ENCODE data around the gene KCNE1.
A peak's percentile ranks its signal among the peaks of the same experiment; 100 is the strongest.

KCNE1 gene

DNA sequence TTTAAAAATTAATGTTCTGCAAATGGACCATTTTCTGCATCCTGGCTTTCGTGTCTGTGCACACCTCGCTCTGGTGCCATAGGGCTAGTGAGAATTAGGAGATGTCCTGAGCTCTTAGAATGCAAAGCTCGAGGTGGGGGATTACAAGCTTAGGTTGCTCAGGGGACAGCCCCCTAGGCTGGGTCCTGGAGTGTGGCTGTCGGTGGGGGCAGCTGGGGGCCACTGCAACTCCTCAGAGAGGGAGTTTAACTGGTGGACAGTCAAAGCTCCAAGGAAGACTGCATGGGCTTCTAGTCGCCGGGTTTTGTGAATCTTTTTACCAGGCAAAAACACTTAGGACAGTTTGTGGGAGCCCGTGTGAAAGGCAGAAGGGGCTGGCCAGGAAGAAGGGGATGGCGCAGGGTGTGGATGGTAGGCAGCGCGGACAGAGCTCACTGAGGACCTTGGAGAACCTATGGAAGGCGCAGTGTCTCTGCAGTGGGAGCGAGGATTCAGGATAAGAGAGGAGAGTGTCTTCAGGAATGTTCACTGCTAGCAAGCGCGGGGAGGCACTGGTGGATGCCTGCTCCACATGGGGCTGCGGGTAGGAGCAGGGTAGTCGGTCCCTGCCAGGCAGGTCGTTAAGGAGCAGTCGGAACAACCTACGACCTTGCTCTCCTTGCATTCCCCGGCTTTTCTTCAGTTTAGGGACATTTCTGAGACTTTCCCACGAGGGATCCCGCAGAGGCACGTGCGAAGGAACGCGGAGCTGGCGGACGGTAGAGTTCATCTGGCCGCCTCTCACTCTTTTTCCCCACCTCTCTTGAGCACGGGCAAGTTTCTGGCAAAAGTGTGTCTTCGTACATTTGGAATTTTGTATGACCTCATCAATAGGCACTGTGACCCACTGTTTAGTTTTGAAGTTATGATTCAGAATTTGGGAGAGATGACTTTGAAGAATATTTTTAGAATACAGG, 12.9 kb upstream of the KCNE1 start:
- no peak for DNase-seq
- H3K27me3 ChIP-seq (replicated peaks), result no peaks in the 10 kb centered on the region
- peak overlapping the region; percentile 60 for H3K4me3 ChIP-seq (ENCODE audit: low read depth, low read length)
- H3K27ac ChIP-seq, result peak overlapping the region; percentile 91
- in situ Hi-C loops (cut with HindIII; ENCODE audit: low pct_ligation_motif_present, low sequenced_read_pairs), result no loop called here
- H3K36me3 ChIP-seq (replicated peaks), result peaks cover 28% of the 10 kb centered on the region
- TF ChIP-seq, protein P1, sequence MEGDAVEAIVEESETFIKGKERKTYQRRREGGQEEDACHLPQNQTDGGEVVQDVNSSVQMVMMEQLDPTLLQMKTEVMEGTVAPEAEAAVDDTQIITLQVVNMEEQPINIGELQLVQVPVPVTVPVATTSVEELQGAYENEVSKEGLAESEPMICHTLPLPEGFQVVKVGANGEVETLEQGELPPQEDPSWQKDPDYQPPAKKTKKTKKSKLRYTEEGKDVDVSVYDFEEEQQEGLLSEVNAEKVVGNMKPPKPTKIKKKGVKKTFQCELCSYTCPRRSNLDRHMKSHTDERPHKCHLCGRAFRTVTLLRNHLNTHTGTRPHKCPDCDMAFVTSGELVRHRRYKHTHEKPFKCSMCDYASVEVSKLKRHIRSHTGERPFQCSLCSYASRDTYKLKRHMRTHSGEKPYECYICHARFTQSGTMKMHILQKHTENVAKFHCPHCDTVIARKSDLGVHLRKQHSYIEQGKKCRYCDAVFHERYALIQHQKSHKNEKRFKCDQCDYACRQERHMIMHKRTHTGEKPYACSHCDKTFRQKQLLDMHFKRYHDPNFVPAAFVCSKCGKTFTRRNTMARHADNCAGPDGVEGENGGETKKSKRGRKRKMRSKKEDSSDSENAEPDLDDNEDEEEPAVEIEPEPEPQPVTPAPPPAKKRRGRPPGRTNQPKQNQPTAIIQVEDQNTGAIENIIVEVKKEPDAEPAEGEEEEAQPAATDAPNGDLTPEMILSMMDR (IDR thresholded peaks at IDR 0.05; ENCODE audit: low read depth, low read length, missing control alignments), result no peak

DNA sequence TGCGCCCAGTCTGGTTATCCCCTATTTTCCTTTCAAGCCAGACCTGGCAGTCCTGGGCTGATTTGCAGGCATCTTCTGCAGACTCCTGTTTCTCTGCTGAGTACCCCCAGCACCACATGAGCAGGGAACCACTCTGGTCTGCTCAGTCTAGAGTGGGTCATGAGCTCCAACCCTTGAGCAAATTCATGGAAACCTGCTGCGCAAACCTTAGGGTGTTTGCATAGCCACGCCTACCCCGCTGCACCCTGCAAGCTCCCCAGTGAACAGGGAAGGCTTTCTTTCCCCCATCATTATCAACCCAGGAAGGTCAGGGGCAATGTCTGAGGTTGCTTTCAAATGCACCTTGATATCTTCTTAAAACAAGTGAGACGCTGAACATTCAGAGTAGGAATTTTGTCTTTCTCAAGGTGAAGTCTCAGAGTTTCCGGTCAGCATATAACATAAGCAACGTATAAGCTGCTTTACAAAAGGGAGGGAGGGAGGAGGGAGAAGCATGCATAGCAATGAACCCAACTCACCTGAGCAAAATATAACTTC, 11.1 kb upstream of the KCNE1 start:
- TF ChIP-seq, protein P1 (IDR thresholded peaks at IDR 0.05; ENCODE audit: low read depth, low read length, missing control alignments), result no peak
- H3K4me3 ChIP-seq (ENCODE audit: low read depth, low read length), result no peak overlapping the region
- DNase-seq, result no peak
- in situ Hi-C loops (cut with HindIII; ENCODE audit: low pct_ligation_motif_present, low sequenced_read_pairs), result no loop called here
- H3K27ac ChIP-seq, result no peak overlapping the region
- peaks cover 37% of the 10 kb centered on the region for H3K36me3 ChIP-seq (replicated peaks)
- H3K27me3 ChIP-seq (replicated peaks), result no peaks in the 10 kb centered on the region

DNA sequence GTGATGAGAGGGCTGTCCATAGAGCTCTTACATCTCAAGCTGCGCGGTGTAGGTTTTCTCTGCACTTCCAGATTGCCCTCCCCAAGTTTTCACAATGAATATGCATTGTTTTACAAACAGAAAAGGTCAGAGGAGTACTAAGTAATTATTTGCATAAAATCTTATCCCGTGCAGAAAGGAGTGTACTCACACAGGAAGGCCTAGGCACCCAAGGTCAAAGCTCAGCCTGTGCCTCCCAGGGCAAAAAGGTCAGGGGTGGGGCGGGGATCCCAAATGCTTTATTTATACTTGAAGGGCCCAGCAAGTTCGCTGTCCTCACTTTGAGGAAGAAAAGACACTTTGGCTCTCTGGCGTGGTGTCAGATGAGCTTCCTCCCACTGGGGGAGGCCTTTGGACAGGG, 10.3 kb upstream of the KCNE1 start:
- TF ChIP-seq, protein P1 (IDR thresholded peaks at IDR 0.05; ENCODE audit: low read depth, low read length, missing control alignments), result no peak

DNA sequence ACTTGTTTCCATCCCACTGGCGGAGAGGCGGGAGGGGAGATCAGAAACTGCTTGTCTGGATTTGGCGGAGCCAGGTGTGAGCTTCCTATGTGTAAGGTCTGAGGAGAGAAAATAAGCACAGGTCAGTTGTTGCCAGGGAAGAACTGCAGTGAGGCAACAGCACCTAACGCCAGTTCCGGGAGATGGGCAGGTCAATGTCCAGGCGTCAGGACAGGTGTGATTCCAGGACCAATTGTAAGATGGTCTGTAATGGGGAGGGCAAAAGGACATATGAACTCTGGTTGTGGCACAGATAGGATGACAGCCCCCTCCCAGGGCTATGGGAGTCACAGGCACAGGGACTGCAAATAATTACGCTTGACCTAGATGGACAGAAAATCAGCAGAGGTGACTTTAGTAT, 9.6 kb upstream of the KCNE1 start:
- no peak for DNase-seq
- in situ Hi-C loops (cut with HindIII; ENCODE audit: low pct_ligation_motif_present, low sequenced_read_pairs), result no loop called here
- H3K36me3 ChIP-seq (replicated peaks), result peaks cover 51% of the 10 kb centered on the region
- no peak overlapping the region for H3K4me3 ChIP-seq (ENCODE audit: low read depth, low read length)
- H3K27me3 ChIP-seq (replicated peaks), result no peaks in the 10 kb centered on the region
- H3K27ac ChIP-seq, result no peak overlapping the region
- TF ChIP-seq, protein P1 (IDR thresholded peaks at IDR 0.05; ENCODE audit: low read depth, low read length, missing control alignments), result no peak

More for the DNA sequence above, 10.3 kb upstream of the KCNE1 start:
- Histone ChIP-seq H3K36me3 (replicated peaks) (peaks cover 45% of the 10 kb centered on the region), H3K4me3 (ENCODE audit: low read depth, low read length) (no peak overlapping the region), H3K27me3 (replicated peaks) (no peaks in the 10 kb centered on the region), H3K27ac (no peak overlapping the region)
- in situ Hi-C loops (cut with HindIII; ENCODE audit: low pct_ligation_motif_present, low sequenced_read_pairs), result no loop called here
- no peak for DNase-seq

DNA sequence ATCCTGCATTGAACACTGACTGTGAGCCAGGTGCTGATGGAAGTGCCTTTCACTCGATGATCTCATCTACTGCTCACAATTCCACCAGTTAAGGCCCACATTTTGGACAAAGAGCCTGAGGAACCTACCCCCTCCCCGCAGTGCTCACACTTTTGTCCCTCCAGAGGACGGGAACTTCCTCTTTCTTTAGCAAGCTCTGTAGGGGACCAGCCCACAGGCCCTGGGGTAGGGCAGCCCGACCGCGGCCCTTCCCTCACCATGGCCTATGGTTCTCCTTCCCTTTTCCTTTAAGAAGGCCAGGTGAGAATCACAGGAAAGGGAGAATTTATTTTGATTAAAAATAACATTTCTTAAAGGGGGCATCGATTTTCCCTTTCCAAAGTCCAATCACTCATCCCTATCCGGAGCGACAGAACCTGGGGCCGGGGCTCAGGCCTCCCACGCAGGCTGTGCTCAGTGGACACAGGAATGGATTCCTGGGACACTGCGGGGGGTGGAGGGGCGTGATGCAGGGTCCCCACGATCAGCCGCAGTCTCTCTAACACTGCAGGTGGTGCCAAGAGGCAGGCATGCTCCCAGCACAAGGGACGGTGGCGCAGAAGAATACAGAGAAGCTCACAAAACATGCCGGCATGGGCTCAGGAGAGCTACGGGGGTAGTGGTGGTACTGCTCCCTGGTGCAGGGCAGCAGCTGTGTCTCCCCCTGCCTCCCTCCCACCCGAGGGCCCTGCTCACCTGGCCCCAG, 8.9 kb upstream of the KCNE1 start:
- Histone ChIP-seq H3K27me3 (replicated peaks) (no peaks in the 10 kb centered on the region), H3K27ac (no peak overlapping the region), H3K4me3 (ENCODE audit: low read depth, low read length) (no peak overlapping the region), H3K36me3 (replicated peaks) (peaks cover 53% of the 10 kb centered on the region)
- TF ChIP-seq, protein P1 (IDR thresholded peaks at IDR 0.05; ENCODE audit: low read depth, low read length, missing control alignments), result no peak
- DNase-seq, result no peak
- in situ Hi-C loops (cut with HindIII; ENCODE audit: low pct_ligation_motif_present, low sequenced_read_pairs), result no loop called here
